ENCODE results near the gene KIAA0753.

KIAA0753 gene

GRCh38 chr17:6641247-6641863, 844 bp upstream of the KIAA0753 start:
- Histone ChIP-seq H3K4me2 (ENCODE audit: low read length) (peak overlapping the region; percentile 98), H3K27ac (ENCODE audit: low read depth, low read length, poor library complexity, severe bottlenecking) (peak overlapping the region; percentile 65), H3F3A (ENCODE audit: insufficient read depth, low read length) (no peaks in the 10 kb centered on the region; the same call in 1 of the 2 replicates), H4K20me1 (ENCODE audit: insufficient read depth, low read length) (no peaks in the 10 kb centered on the region), H3K27me3 (ENCODE audit: insufficient read depth, low read length) (no peaks in the 10 kb centered on the region), H3K9ac (ENCODE audit: low read length) (peak overlapping the region; percentile 99), H3K4me3 (ENCODE audit: low read depth, low read length, poor library complexity, severe bottlenecking) (peak overlapping the region; percentile 88), H3K4me1 (ENCODE audit: insufficient read depth, low read length, severe bottlenecking) (peaks cover 31% of the 10 kb centered on the region), H3K9me2 (ENCODE audit: low read depth, low read length) (no peaks in the 10 kb centered on the region), H3K79me2 (ENCODE audit: insufficient read depth, low read length) (peaks cover 6% of the 10 kb centered on the region; the same call in 1 of the 2 replicates), H2AFZ (ENCODE audit: low read length) (no peak overlapping the region), H3K36me3 (ENCODE audit: insufficient read depth, low read length) (peaks cover 44% of the 10 kb centered on the region), H3K9me3 (ENCODE audit: low read length) (no peaks in the 10 kb centered on the region)
- no peak for TF ChIP-seq CTCF (IDR thresholded peaks at IDR 0.05; ENCODE audit: low read length)
- TF ChIP-seq EZH2 (IDR thresholded peaks at IDR 0.05; ENCODE audit: borderline replicate concordance, low read length) = no peak

GRCh38 chr17:6639586-6640535, 650 bp downstream of the KIAA0753 start:
- Histone ChIP-seq H3K27ac (ENCODE audit: low read depth, low read length, poor library complexity, severe bottlenecking) (no peak overlapping the region), H2AFZ (ENCODE audit: low read length) (no peak overlapping the region), H4K20me1 (ENCODE audit: insufficient read depth, low read length) (no peaks in the 10 kb centered on the region), H3K36me3 (ENCODE audit: insufficient read depth, low read length) (peaks cover 31% of the 10 kb centered on the region), H3F3A (ENCODE audit: insufficient read depth, low read length) (no peaks in the 10 kb centered on the region; the same call in 1 of the 2 replicates), H3K9ac (ENCODE audit: low read length) (peak overlapping the region; percentile 99), H3K9me3 (ENCODE audit: low read length) (no peaks in the 10 kb centered on the region), H3K4me3 (ENCODE audit: low read depth, low read length, poor library complexity, severe bottlenecking) (peak overlapping the region; percentile 88), H3K4me1 (ENCODE audit: insufficient read depth, low read length, severe bottlenecking) (peaks cover 31% of the 10 kb centered on the region), H3K4me2 (ENCODE audit: low read length) (peak overlapping the region; percentile 98), H3K9me2 (ENCODE audit: low read depth, low read length) (no peaks in the 10 kb centered on the region), H3K79me2 (ENCODE audit: insufficient read depth, low read length) (peaks cover 6% of the 10 kb centered on the region; the same call in 1 of the 2 replicates), H3K27me3 (ENCODE audit: insufficient read depth, low read length) (no peaks in the 10 kb centered on the region)
- TF ChIP-seq EZH2 (IDR thresholded peaks at IDR 0.05; ENCODE audit: borderline replicate concordance, low read length) = no peak
- no peak for TF ChIP-seq CTCF (IDR thresholded peaks at IDR 0.05; ENCODE audit: low read length)

GRCh38 chr17:6639014-6639585, 1.4 kb downstream of the KIAA0753 start:
- TF ChIP-seq CTCF (IDR thresholded peaks at IDR 0.05; ENCODE audit: low read length) (no peak), EZH2 (IDR thresholded peaks at IDR 0.05; ENCODE audit: borderline replicate concordance, low read length) (no peak)
- Histone ChIP-seq H3K4me1 (ENCODE audit: insufficient read depth, low read length, severe bottlenecking) (peaks cover 31% of the 10 kb centered on the region), H3K4me3 (ENCODE audit: low read depth, low read length, poor library complexity, severe bottlenecking) (peak overlapping the region; percentile 88), H3K27ac (ENCODE audit: low read depth, low read length, poor library complexity, severe bottlenecking) (no peak overlapping the region), H3K27me3 (ENCODE audit: insufficient read depth, low read length) (no peaks in the 10 kb centered on the region), H2AFZ (ENCODE audit: low read length) (no peak overlapping the region), H3F3A (ENCODE audit: insufficient read depth, low read length) (no peaks in the 10 kb centered on the region; the same call in none of the 2 replicates), H3K36me3 (ENCODE audit: insufficient read depth, low read length) (peaks cover 31% of the 10 kb centered on the region), H3K9me2 (ENCODE audit: low read depth, low read length) (no peaks in the 10 kb centered on the region), H3K9ac (ENCODE audit: low read length) (peak overlapping the region; percentile 99), H3K79me2 (ENCODE audit: insufficient read depth, low read length) (peaks cover 6% of the 10 kb centered on the region; the same call in 1 of the 2 replicates), H3K4me2 (ENCODE audit: low read length) (peak overlapping the region; percentile 98), H3K9me3 (ENCODE audit: low read length) (no peaks in the 10 kb centered on the region), H4K20me1 (ENCODE audit: insufficient read depth, low read length) (no peaks in the 10 kb centered on the region)
